ENCODE data around the gene INMT. TPM values are rescaled to one million over a fixed set of nuclear protein-coding genes. Genes with fewer than 3 reads are reported as not detected.

INMT gene
- total and polyA plus RNA-seq, 10 of the 15 experiments (the other 5 are each of a cell fraction or from before 2014, with no cell fraction given): 0.03 to 0.20 (median 0.10) TPM; not detected in 7

DNA sequence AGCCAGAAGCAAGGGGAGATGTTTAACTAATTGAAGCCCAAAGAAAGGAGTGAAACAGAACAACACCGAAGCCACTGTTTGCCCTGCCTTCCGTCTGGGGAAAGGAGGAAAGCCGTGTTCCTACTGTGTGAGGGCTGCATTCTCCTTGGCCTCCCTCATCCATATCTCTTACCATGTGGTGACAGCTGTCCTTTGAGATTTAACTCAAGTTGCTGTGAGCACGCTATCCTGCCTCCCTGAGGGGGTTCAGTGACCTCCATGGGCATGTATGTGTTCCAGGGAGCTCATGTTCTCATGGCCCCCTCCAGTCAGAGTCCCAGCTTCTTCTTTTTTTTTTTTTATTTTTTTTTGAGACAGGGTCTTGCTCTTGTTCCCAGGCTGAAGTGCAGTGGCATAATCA lies 43.5 kb upstream of the INMT start (continued):
- TF ChIP-seq, protein P1, sequence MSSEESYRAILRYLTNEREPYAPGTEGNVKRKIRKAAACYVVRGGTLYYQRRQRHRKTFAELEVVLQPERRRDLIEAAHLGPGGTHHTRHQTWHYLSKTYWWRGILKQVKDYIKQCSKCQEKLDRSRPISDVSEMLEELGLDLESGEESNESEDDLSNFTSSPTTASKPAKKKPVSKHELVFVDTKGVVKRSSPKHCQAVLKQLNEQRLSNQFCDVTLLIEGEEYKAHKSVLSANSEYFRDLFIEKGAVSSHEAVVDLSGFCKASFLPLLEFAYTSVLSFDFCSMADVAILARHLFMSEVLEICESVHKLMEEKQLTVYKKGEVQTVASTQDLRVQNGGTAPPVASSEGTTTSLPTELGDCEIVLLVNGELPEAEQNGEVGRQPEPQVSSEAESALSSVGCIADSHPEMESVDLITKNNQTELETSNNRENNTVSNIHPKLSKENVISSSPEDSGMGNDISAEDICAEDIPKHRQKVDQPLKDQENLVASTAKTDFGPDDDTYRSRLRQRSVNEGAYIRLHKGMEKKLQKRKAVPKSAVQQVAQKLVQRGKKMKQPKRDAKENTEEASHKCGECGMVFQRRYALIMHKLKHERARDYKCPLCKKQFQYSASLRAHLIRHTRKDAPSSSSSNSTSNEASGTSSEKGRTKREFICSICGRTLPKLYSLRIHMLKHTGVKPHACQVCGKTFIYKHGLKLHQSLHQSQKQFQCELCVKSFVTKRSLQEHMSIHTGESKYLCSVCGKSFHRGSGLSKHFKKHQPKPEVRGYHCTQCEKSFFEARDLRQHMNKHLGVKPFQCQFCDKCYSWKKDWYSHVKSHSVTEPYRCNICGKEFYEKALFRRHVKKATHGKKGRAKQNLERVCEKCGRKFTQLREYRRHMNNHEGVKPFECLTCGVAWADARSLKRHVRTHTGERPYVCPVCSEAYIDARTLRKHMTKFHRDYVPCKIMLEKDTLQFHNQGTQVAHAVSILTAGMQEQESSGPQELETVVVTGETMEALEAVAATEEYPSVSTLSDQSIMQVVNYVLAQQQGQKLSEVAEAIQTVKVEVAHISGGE (CRISPR knock-in tag; IDR thresholded peaks at IDR 0.05): no peak
- TF ChIP-seq CHD4 (IDR thresholded peaks at IDR 0.05): no peak
- TF ChIP-seq MEF2B (IDR thresholded peaks at IDR 0.05; ENCODE audit: partially characterized antibody, poor library complexity, severe bottlenecking): no peak

- CTCF ChIA-PET: interaction anchor here (0.8 kb wide), 1 partner anchor 31 kb away, joined by 4 read pairs; no protein-coding TSS in a partner anchor
- in situ Hi-C loops (cut with MboI): no loop called here
Measured at GRCh38 chr7:30708983-30709382, 43.0 kb upstream of the INMT start.

More at GRCh38 chr7:30708983-30709382, 43.0 kb upstream of the INMT start:
- 0% methylated on average over 3 of the region's 3 CpGs for WGBS (ENCODE audit: insufficient coverage, insufficient replicate concordance, low lambda C conversion rate, missing lambda C conversion rate)
- SMC1A ChIA-PET (ENCODE audit: uncharacterized antibody, unreplicated experiment): no interaction called here
- no peaks in the 10 kb centered on the region for H3K36me3 ChIP-seq (ENCODE audit: control insufficient read depth in 2 of 2, insufficient read depth in 2 of 2, low read length in 1 of 2)
- POLR2A ChIA-PET: no interaction called here
- no peak for DNase-seq (ENCODE audit: low read depth, low spot score)
- H4K20me1 ChIP-seq (ENCODE audit: control insufficient read depth, insufficient read depth): no peaks in the 10 kb centered on the region
- FAIRE-seq: no peak
- TF ChIP-seq SIX5 (IDR thresholded peaks at IDR 0.05; ENCODE audit: low read depth, low read length, severe bottlenecking): no peak
- TF ChIP-seq EZH2 (IDR thresholded peaks at IDR 0.05; ENCODE audit: borderline replicate concordance, control insufficient read depth, low read depth, low read length): no peak
- TF ChIP-seq, protein P2, sequence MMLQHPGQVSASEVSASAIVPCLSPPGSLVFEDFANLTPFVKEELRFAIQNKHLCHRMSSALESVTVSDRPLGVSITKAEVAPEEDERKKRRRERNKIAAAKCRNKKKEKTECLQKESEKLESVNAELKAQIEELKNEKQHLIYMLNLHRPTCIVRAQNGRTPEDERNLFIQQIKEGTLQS (IDR thresholded peaks at IDR 0.05; ENCODE audit: borderline replicate concordance, extremely low read depth, low read depth, low read length): no peak
- no peak for TF ChIP-seq CHD1 (IDR thresholded peaks at IDR 0.05; ENCODE audit: low read depth, low read length)
- TF ChIP-seq, protein P3, sequence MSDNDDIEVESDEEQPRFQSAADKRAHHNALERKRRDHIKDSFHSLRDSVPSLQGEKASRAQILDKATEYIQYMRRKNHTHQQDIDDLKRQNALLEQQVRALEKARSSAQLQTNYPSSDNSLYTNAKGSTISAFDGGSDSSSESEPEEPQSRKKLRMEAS (IDR thresholded peaks at IDR 0.05; ENCODE audit: low read depth, low read length): no peak
- TF ChIP-seq HDAC2 (IDR thresholded peaks at IDR 0.05): no peak
- TF ChIP-seq ZZZ3 (IDR thresholded peaks at IDR 0.05; ENCODE audit: control insufficient read depth, insufficient read length, low read depth): no peak
- TF ChIP-seq, protein P4, sequence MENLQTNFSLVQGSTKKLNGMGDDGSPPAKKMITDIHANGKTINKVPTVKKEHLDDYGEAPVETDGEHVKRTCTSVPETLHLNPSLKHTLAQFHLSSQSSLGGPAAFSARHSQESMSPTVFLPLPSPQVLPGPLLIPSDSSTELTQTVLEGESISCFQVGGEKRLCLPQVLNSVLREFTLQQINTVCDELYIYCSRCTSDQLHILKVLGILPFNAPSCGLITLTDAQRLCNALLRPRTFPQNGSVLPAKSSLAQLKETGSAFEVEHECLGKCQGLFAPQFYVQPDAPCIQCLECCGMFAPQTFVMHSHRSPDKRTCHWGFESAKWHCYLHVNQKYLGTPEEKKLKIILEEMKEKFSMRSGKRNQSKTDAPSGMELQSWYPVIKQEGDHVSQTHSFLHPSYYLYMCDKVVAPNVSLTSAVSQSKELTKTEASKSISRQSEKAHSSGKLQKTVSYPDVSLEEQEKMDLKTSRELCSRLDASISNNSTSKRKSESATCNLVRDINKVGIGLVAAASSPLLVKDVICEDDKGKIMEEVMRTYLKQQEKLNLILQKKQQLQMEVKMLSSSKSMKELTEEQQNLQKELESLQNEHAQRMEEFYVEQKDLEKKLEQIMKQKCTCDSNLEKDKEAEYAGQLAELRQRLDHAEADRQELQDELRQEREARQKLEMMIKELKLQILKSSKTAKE (IDR thresholded peaks at IDR 0.05; ENCODE audit: low read depth, poor library complexity, severe bottlenecking): no peak
- TF ChIP-seq EP300 (IDR thresholded peaks at IDR 0.05; ENCODE audit: borderline replicate concordance in 1 of 2, control insufficient read depth in 1 of 2, low read depth in 2 of 2, low read length in 2 of 2): no peak
- RAD21 ChIA-PET (ENCODE audit: unreplicated experiment): interaction anchor here (0.5 kb wide), 1 partner anchor 200 kb away, joined by 4 read pairs; no protein-coding TSS in a partner anchor
- H3K9ac ChIP-seq (ENCODE audit: control insufficient read depth, insufficient read depth, low read length): no peak overlapping the region
- H2AFZ ChIP-seq (ENCODE audit: control insufficient read depth, low read depth, low read length): no peak overlapping the region
- H3K4me1 ChIP-seq (ENCODE audit: control insufficient read depth, insufficient read depth, low read length): no peaks in the 10 kb centered on the region
- no TSS peak for BruUV-seq (replicated peaks)
- ATAC-seq: no peak
- intact Hi-C loops (cut with micrococcal nuclease; ENCODE audit: unreplicated experiment): no loop called here
- H3K4me2 ChIP-seq (ENCODE audit: control insufficient read depth, insufficient read depth): no peak overlapping the region
- H3K27me3 ChIP-seq (replicated peaks in 1 of 2; ENCODE audit: control insufficient read depth in 2 of 2, insufficient read depth in 2 of 2, low read length in 1 of 2): no peaks in the 10 kb centered on the region; a peak in 3 of 4 replicates
- H3K4me3 ChIP-seq: no peak overlapping the region
- H3K79me2 ChIP-seq (ENCODE audit: control insufficient read depth, insufficient read depth, low read length): no peaks in the 10 kb centered on the region
- H3K9me3 ChIP-seq (replicated peaks; ENCODE audit: control insufficient read depth, insufficient read depth, low read length): no peaks in the 10 kb centered on the region
- no peak overlapping the region for H3K27ac ChIP-seq (ENCODE audit: control insufficient read depth, insufficient read depth)
